DMS114 treated with DMSO at 0.1 percent for 48 hours (cell line): Measurements from ENCODE around the gene PLP1.
A peak's percentile ranks its signal among the peaks of the same experiment; 100 is the strongest.

Experiments
- DNase-seq: peaks from one replicate; lab custom pipeline; 2025; ENCODE audit not compliant: unreplicated experiment; lab: John Stamatoyannopoulos, UW

The PLP1 gene

DNA sequence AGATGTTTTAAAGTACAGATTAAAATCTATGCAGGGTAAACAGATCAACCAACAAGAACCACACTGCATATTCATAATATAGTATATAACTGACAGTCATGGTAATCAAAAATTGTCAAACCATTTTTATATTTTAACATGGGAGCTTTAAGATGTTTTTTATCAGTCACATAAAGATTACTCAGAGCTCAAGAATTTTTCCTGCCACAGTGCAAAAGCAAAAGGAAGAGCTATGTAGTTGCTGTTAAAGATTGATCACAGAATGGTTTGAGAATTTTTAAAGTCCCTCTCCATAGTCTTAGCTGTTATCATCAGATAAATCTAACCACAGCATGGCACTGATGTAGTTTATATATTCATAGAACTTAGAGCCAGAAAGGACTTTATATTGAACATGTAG is 47.0 kb downstream of the PLP1 start:
- DNase-seq: no peak

GRCh38 chrX:103825881-103826280 is 49.2 kb downstream of the PLP1 start:
- no peak for DNase-seq

- no peak for DNase-seq
These were observed 51.9 kb downstream of the PLP1 start for GRCh38 chrX:103828529-103828928.

DNA sequence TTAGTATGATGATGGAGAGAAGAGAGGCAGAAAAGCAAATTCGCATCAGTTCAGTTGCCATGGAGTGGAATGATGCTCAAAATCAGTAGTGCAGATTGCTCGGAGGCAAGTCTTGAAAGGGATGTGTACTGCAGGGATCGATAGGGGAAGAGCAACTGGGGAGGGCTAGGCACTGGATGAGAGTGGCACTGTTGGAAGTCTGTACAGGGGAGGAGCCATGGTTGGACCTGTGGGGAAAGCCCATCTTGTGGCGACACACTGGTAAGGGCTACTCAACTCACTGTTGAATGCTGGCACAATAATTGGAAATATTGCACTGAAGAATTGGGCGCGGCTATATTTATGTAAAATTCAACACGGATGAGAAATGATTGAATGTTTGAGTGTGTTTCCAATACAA is 54.2 kb downstream of the PLP1 start:
- no peak for DNase-seq

GRCh38 chrX:103831342-103831802 is 54.7 kb downstream of the PLP1 start:
- no peak for DNase-seq

GRCh38 chrX:103831803-103832544 is 55.3 kb downstream of the PLP1 start, which contains the start of gene RAB9B:
TSS of gene RAB9B (minus strand) at chrX:103832257. CDS start at chrX:103825784, 6,473 bp downstream.
- peak; percentile 39 for DNase-seq

DNA sequence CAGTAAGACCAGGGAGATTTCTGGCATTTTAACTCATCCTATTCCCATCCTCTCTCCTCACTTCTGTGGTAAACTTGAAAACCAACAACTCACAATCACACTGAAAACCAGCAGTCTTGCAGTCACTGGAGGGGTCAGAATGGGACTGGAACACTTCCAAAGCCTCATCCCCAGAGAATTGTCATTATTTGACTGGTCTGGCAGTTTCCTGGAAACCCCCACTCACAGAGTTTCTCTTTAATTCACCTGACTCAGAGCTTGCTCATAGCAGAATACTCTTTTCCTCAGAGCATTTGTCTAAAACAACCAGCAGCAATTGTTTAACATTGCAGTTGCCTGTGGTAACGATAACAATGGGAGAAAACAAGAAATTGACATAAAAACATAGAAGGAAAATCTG is 62.8 kb downstream of the PLP1 start:
- no peak for DNase-seq
